ENCODE data around the gene OTOS. TPM values are rescaled to one million over a fixed set of nuclear protein-coding genes. Genes with fewer than 3 reads are reported as not detected.

OTOS gene
- total and polyA plus RNA-seq, 9 of the 15 experiments (the other 6 are each of a cell fraction or from before 2014, with no cell fraction given), result not detected

- in situ Hi-C loops (cut with MboI) (no loop called here), intact Hi-C loops (cut with micrococcal nuclease) (no loop called here)
- DNase-seq (ENCODE audit: extremely low read depth in 1 of 4, low spot score in 3 of 4) (no peak), FAIRE-seq (no peak), ATAC-seq (no peak)
- TF ChIP-seq MXI1 (IDR thresholded peaks at IDR 0.05; ENCODE audit: low read depth, low read length), result no peak
- TF ChIP-seq RBBP5 (IDR thresholded peaks at IDR 0.05; ENCODE audit: borderline replicate concordance, insufficient read depth, low read length, poor library complexity, severe bottlenecking), result no peak
- TF ChIP-seq CREB3 (tag; conservative IDR thresholded peaks at IDR 0.05; ENCODE audit: low read depth), result no peak
- no peak for TF ChIP-seq FOXK2 (conservative IDR thresholded peaks at IDR 0.05 in 1 of 2, IDR thresholded peaks at IDR 0.05 in 1 of 2; ENCODE audit: low read depth in 2 of 2)
- TF ChIP-seq ZNF41 (CRISPR knock-in tag; conservative IDR thresholded peaks at IDR 0.05), result no peak
- TF ChIP-seq MTF1 (CRISPR knock-in tag; IDR thresholded peaks at IDR 0.05; ENCODE audit: borderline replicate concordance), result no peak
- TF ChIP-seq TBP (optimal IDR thresholded peaks at IDR 0.05; ENCODE audit: low read depth, low read length), result no peak
- TF ChIP-seq MTA1 (IDR thresholded peaks at IDR 0.05; ENCODE audit: borderline replicate concordance), result no peak
- no peak for TF ChIP-seq ZFP91 (CRISPR knock-in tag; IDR thresholded peaks at IDR 0.05)
- no peak for TF ChIP-seq FOXJ2 (tag; IDR thresholded peaks at IDR 0.05)
- no peak for TF ChIP-seq ZNF253 (CRISPR knock-in tag; conservative IDR thresholded peaks at IDR 0.05)
- no peak for TF ChIP-seq ZNF668 (CRISPR knock-in tag; IDR thresholded peaks at IDR 0.05)
- ChIA-PET CTCF (ENCODE audit: low intra/inter-chr PET ratio) (no interaction called here), POLR2A (interaction anchor here (1.2 kb wide), 1 partner anchor 11 kb away, joined by 4 read pairs; no protein-coding TSS in a partner anchor)
- Histone ChIP-seq H4K20me1 (replicated peaks; ENCODE audit: control insufficient read depth, insufficient read depth, low read length) (no peaks in the 10 kb centered on the region), H3K27me3 (ENCODE audit: control insufficient read depth in 2 of 2, insufficient read depth in 2 of 2, low read length in 2 of 2) (peaks cover 0 to 60% of the 10 kb centered on the region in 2 experiments; a peak in 3 of 5 replicates), H3K9ac (ENCODE audit: insufficient read depth in 1 of 2, low read depth in 2 of 2, low read length in 2 of 2) (no peak overlapping the region), H3K79me2 (ENCODE audit: control insufficient read depth, insufficient read depth, low read length) (no peaks in the 10 kb centered on the region), H3K4me1 (replicated peaks in 1 of 2; ENCODE audit: control insufficient read depth in 2 of 2, insufficient read depth in 2 of 2, low read length in 2 of 2) (no peaks in the 10 kb centered on the region), H3K4me3 (no peak overlapping the region), H2AFZ (ENCODE audit: low read depth, low read length) (no peak overlapping the region), H3K27ac (ENCODE audit: extremely low read depth, low read depth, low read length) (no peak overlapping the region), H3K4me2 (ENCODE audit: insufficient read depth, low read length) (no peak overlapping the region), H3K36me3 (ENCODE audit: control insufficient read depth, insufficient read depth, low read length) (no peaks in the 10 kb centered on the region), H3K9me1 (ENCODE audit: control insufficient read depth, insufficient read depth, low read length) (no peaks in the 10 kb centered on the region), H3K9me3 (replicated peaks; ENCODE audit: control insufficient read depth, insufficient read depth, low read depth, low read length) (no peaks in the 10 kb centered on the region)
- 6% methylated on average over 3 of the region's 3 CpGs for WGBS (ENCODE audit: insufficient coverage, low coverage, missing lambda C conversion rate)
- no TSS peak for BruUV-seq (replicated peaks)
Observed at GRCh38 chr2:240170883-240171282, 30.4 kb upstream of the OTOS start.
